Thyroid gland (tissue), 4 donors: ENCODE results near the gene PDGFB. TPM values are rescaled to one million over a fixed set of nuclear protein-coding genes. Genes with fewer than 3 reads are reported as not detected.

Source experiments
- DNase-seq, 2 donors: peaks; one replicate each; pipeline ENCODE4 v3.0.0-alpha.2; 2019
- H3K27ac ChIP-seq, 3 donors: fragments of 200-600 bp; sonication (generic); 1 replicate in 2 of 3; 2 replicates in 1 of 3; pipeline ENCODE4 v1.5.1; 2016 to 2019; ENCODE audit warnings: mild to moderate bottlenecking in 1 of 3, moderate library complexity in 1 of 3
- H3K27me3 ChIP-seq: fragments of 200-600 bp; sonication (generic); one replicate; pipeline ENCODE4 v1.5.1; 2019
- H3K36me3 ChIP-seq, 2 donors: fragments of 200-600 bp; sonication (generic); one replicate each; pipeline ENCODE4 v1.5.1; 2016 to 2019
- H3K4me1 ChIP-seq, 2 donors: fragments of 200-600 bp; sonication (generic); one replicate each; pipeline ENCODE4 v1.5.1; 2017 to 2019
- H3K4me3 ChIP-seq, 3 donors: fragments of 200-600 bp; sonication (generic); replicated peaks in 1 of 3; 1 replicate in 2 of 3; 2 replicates in 1 of 3; pipeline ENCODE4 v1.5.1; 2016; ENCODE audit warnings: mild to moderate bottlenecking in 1 of 3
- H3K9me3 ChIP-seq: fragments of 200-600 bp; sonication (generic); one replicate; pipeline ENCODE4 v1.5.1; 2017
- CTCF ChIP-seq, 6 experiments: fragments of 200-600 bp in 3 of 6; fragments of 450-650 bp in 3 of 6; sonication (generic) in 3 of 6; IDR thresholded peaks; one replicate each; pipeline ENCODE4 v1.5.1; 2016 to 2019; ENCODE audit warnings: antibody characterized with exemption in 6 of 6, mild to moderate bottlenecking in 2 of 6, inconsistent platforms in 1 of 6, moderate library complexity in 1 of 6
- POLR2A ChIP-seq, 2 donors: fragments of 450-650 bp; IDR thresholded peaks; one replicate each; pipeline ENCODE4 v1.6.1; 2017; ENCODE audit warnings: antibody characterized with exemption in 2 of 2, mild to moderate bottlenecking in 2 of 2, moderate library complexity in 1 of 2
- WGBS, 2 donors: methylation state at CpG; one replicate each; pipeline ENCODE4 v1.1.5; 2017; 5-methylcytosine and 5-hydroxymethylcytosine counted together
- intact Hi-C: fragments of 100-400 bp; cut with DNase I; formaldehyde crosslinking; loops from one replicate; pipeline ENCODE4 v1.15.1; 2023
- total RNA-seq, 4 donors: library from RNA; depleted of rRNA; stranded (reverse); fragments of >200 nt; gene quantifications; one replicate each; pipeline ENCODE4 v1.2.3, GENCODE V29; 2016

Gene PDGFB
- total RNA-seq, 4 donors from 2014 or later, result 3.6 to 10.5 (median 3.9) TPM

GRCh38 chr22:39238101-39238466 is 6.7 kb downstream of the PDGFB start:
- H3K27ac ChIP-seq, result peak overlapping the region; percentile 69 to 81 (median 75)
- no peak for TF ChIP-seq POLR2A (IDR thresholded peaks at IDR 0.05)
- TF ChIP-seq CTCF (IDR thresholded peaks at IDR 0.05), result no peak
- no peaks in the 10 kb centered on the region for H3K27me3 ChIP-seq
- intact Hi-C loops, result loop anchor here (10.0 kb wide), 2 partner anchors 63 to 77 kb away; partner anchors contain the start of gene RPL3
- no peaks in the 10 kb centered on the region for H3K36me3 ChIP-seq
- H3K9me3 ChIP-seq, result no peaks in the 10 kb centered on the region
- DNase-seq, result no peak
- H3K4me1 ChIP-seq, result peaks cover 57 to 89% of the 10 kb centered on the region in 2 donors
- H3K4me3 ChIP-seq, result no peak overlapping the region
- WGBS, 2 donors, result 73 to 87% methylated on average over 3 to 5 of the region's 5 CpGs

GRCh38 chr22:39237318-39238100 is 7.3 kb downstream of the PDGFB start:
- DNase-seq, result peak; percentile 75 to 82
- TF ChIP-seq CTCF (IDR thresholded peaks at IDR 0.05), result no peak
- TF ChIP-seq POLR2A (IDR thresholded peaks at IDR 0.05), result peak in 1 of 2 donors; percentile 53
- 9 to 13% methylated on average over 16 to 18 of the region's 22 CpGs for WGBS, 2 donors
- intact Hi-C loops, result loop anchor here (10.0 kb wide), 2 partner anchors 63 to 77 kb away; partner anchors contain the start of gene RPL3
- no peaks in the 10 kb centered on the region for H3K9me3 ChIP-seq
- H3K4me3 ChIP-seq, result no peak overlapping the region
- H3K27me3 ChIP-seq, result no peaks in the 10 kb centered on the region
- H3K27ac ChIP-seq, result peak overlapping the region; percentile 69 to 81 (median 75)
- H3K4me1 ChIP-seq, result peaks cover 57 to 91% of the 10 kb centered on the region in 2 donors
- no peaks in the 10 kb centered on the region for H3K36me3 ChIP-seq

GRCh38 chr22:39236321-39237317 is 8.2 kb downstream of the PDGFB start:
- peak; percentile 60 to 74 for DNase-seq
- Histone ChIP-seq H3K36me3 (no peaks in the 10 kb centered on the region), H3K4me3 (no peak overlapping the region), H3K27ac (peak overlapping the region in 2 of 3 donors; percentile 75 to 81), H3K4me1 (peaks cover 55 to 85% of the 10 kb centered on the region in 2 donors), H3K9me3 (no peaks in the 10 kb centered on the region), H3K27me3 (no peaks in the 10 kb centered on the region)
- no peak for TF ChIP-seq POLR2A (IDR thresholded peaks at IDR 0.05)
- no peak for TF ChIP-seq CTCF (IDR thresholded peaks at IDR 0.05)
- WGBS, 2 donors, result 38 to 45% methylated on average over 28 to 37 of the region's 37 CpGs
- intact Hi-C loops, result loop anchor here (10.0 kb wide), 2 partner anchors 62 to 78 kb away; partner anchors contain the start of gene RPL3

GRCh38 chr22:39234867-39235687 is 9.7 kb downstream of the PDGFB start:
- DNase-seq, result peak; percentile 63 to 67
- intact Hi-C loops, result loop anchor here (10.0 kb wide), 2 partner anchors 60 to 80 kb away; partner anchors contain the start of gene RPL3

More at GRCh38 chr22:39234867-39235687, 9.7 kb downstream of the PDGFB start:
- no peaks in the 10 kb centered on the region for H3K27me3 ChIP-seq
- peak overlapping the region; percentile 42 to 65 (median 46) for H3K27ac ChIP-seq
- no peak for TF ChIP-seq CTCF (IDR thresholded peaks at IDR 0.05)
- TF ChIP-seq POLR2A (IDR thresholded peaks at IDR 0.05), result no peak
- peaks cover 46 to 73% of the 10 kb centered on the region in 2 donors for H3K4me1 ChIP-seq
- WGBS, 2 donors, result 51 to 65% methylated on average over 21 to 23 of the region's 29 CpGs
- no peaks in the 10 kb centered on the region for H3K36me3 ChIP-seq
- H3K4me3 ChIP-seq, result no peak overlapping the region
- H3K9me3 ChIP-seq, result no peaks in the 10 kb centered on the region
